SK-MEL-5 (cell line): ENCODE data around the gene LARGE1. TPM values are rescaled to one million over a fixed set of nuclear protein-coding genes. Genes with fewer than 3 reads are reported as not detected.
"Not testable (repeated sequence)": the region's sequence is repeated elsewhere in the genome, so short reads cannot be mapped to it uniquely, and the experiment has no call there.

ENCODE experiments used
- DNase-seq: peaks from one replicate; pipeline ENCODE4 v3.0.0-alpha.2; 2016; ENCODE audit warnings: low read depth, low spot score
- in situ Hi-C: cut with HindIII; loops from 2 replicates; pipeline ENCODE4 v1.10.0; 2016; ENCODE audit warnings: low sequenced_read_pairs, high pct_unique_total_duplicates, low pct_unique_long_range_greater_than_20kb
- total RNA-seq: library from RNA; depleted of rRNA; stranded (reverse); fragments of >200 nt; shearing (Covaris generic); gene quantifications from 2 replicates; pipeline ENCODE4 v1.2.3, GENCODE V29; 2014

LARGE1 gene
- total RNA-seq, 1 experiment from 2014 or later, result 22.0 TPM

GRCh38 chr22:33584152-33584551, 336.1 kb downstream of the LARGE1 start:
- no peak for DNase-seq
- in situ Hi-C loops, result loop anchor here (25.0 kb wide), 1 partner anchor 247 kb away; no protein-coding TSS in a partner anchor

GRCh38 chr22:33582822-33583400, 337.4 kb downstream of the LARGE1 start:
- in situ Hi-C loops, result loop anchor here (25.0 kb wide), 1 partner anchor 246 kb away; no protein-coding TSS in a partner anchor
- no peak for DNase-seq

GRCh38 chr22:33580310-33580709, 340.0 kb downstream of the LARGE1 start:
- in situ Hi-C loops, result loop anchor here (25.0 kb wide), 1 partner anchor 243 kb away; no protein-coding TSS in a partner anchor
- DNase-seq, result no peak

- in situ Hi-C loops, result loop anchor here (25.0 kb wide), 1 partner anchor 242 kb away; no protein-coding TSS in a partner anchor
- peak; percentile 91 for DNase-seq
Observed at GRCh38 chr22:33579448-33580093, 340.7 kb downstream of the LARGE1 start.

GRCh38 chr22:33578752-33579151, 341.5 kb downstream of the LARGE1 start:
- in situ Hi-C loops, result loop anchor here (25.0 kb wide), 1 partner anchor 241 kb away; no protein-coding TSS in a partner anchor
- DNase-seq, result peak; percentile 26

GRCh38 chr22:33577862-33578411, 342.3 kb downstream of the LARGE1 start:
- in situ Hi-C loops, result loop anchor here (25.0 kb wide), 1 partner anchor 241 kb away; no protein-coding TSS in a partner anchor
- no peak for DNase-seq

GRCh38 chr22:33576205-33576604, 344.1 kb downstream of the LARGE1 start:
- in situ Hi-C loops, result loop anchor here (25.0 kb wide), 1 partner anchor 239 kb away; no protein-coding TSS in a partner anchor

GRCh38 chr22:33575771-33576170, 344.5 kb downstream of the LARGE1 start:
- in situ Hi-C loops, result loop anchor here (25.0 kb wide), 1 partner anchor 238 kb away; no protein-coding TSS in a partner anchor
- no peak for DNase-seq

More at GRCh38 chr22:33576205-33576604, 344.1 kb downstream of the LARGE1 start:
- no peak for DNase-seq

- in situ Hi-C loops, result loop anchor here (25.0 kb wide), 1 partner anchor 238 kb away; no protein-coding TSS in a partner anchor
- peak; percentile 92 for DNase-seq
Observed at GRCh38 chr22:33575041-33575440, 345.2 kb downstream of the LARGE1 start.

GRCh38 chr22:33573479-33573878, 346.8 kb downstream of the LARGE1 start:
- in situ Hi-C loops, result no loop called here
- no peak for DNase-seq

- no peak for DNase-seq
- in situ Hi-C loops, result no loop called here
Observed at GRCh38 chr22:33572086-33572485, 348.2 kb downstream of the LARGE1 start.

GRCh38 chr22:33570110-33570509, 350.2 kb downstream of the LARGE1 start:
- in situ Hi-C loops, result no loop called here
- no peak for DNase-seq

- peak; percentile 31 for DNase-seq
Observed at GRCh38 chr22:33569559-33569958, 350.7 kb downstream of the LARGE1 start.

GRCh38 chr22:33569018-33569417, 351.3 kb downstream of the LARGE1 start:
- no peak for DNase-seq
- in situ Hi-C loops, result no loop called here

More at GRCh38 chr22:33569559-33569958, 350.7 kb downstream of the LARGE1 start:
- in situ Hi-C loops, result no loop called here

- DNase-seq, in situ Hi-C loops: not testable (repeated sequence)
Observed at GRCh38 chr22:33566495-33566894, 353.8 kb downstream of the LARGE1 start.

GRCh38 chr22:33565580-33565995, 354.7 kb downstream of the LARGE1 start:
- DNase-seq, result no peak
- in situ Hi-C loops, result no loop called here

- in situ Hi-C loops, result no loop called here
- DNase-seq, result no peak
Observed at GRCh38 chr22:33564683-33565082, 355.6 kb downstream of the LARGE1 start.

- in situ Hi-C loops, result no loop called here
- no peak for DNase-seq
Observed at GRCh38 chr22:33563220-33563964, 356.9 kb downstream of the LARGE1 start.
